ENCODE results near the gene NLK.
"Not testable (repeated sequence)": the region's sequence is repeated elsewhere in the genome, so short reads cannot be mapped to it uniquely, and the experiment has no call there.

The NLK gene

GRCh38 chr17:28233872-28234856 is 191.7 kb downstream of the NLK start:
- not testable (repeated sequence) for DNase-seq

GRCh38 chr17:28235066-28235700 is 192.7 kb downstream of the NLK start:
- not testable (repeated sequence) for DNase-seq

- DNase-seq = not testable (repeated sequence)
Observed at GRCh38 chr17:28236033-28236653, 193.7 kb downstream of the NLK start.

GRCh38 chr17:28238547-28239270 is 196.2 kb downstream of the NLK start:
- not testable (repeated sequence) for DNase-seq

GRCh38 chr17:28239271-28239624 is 196.8 kb downstream of the NLK start:
- no peak for DNase-seq

GRCh38 chr17:28240688-28241340 is 198.3 kb downstream of the NLK start:
- DNase-seq = no peak

- no peak for DNase-seq
Observed at GRCh38 chr17:28242791-28243190, 200.3 kb downstream of the NLK start.

GRCh38 chr17:28243268-28243667 is 200.8 kb downstream of the NLK start:
- not testable (repeated sequence) for DNase-seq

- no peak for DNase-seq
Observed at GRCh38 chr17:28244446-28244845, 202.0 kb downstream of the NLK start.

Measured in fibroblast of skin of abdomen (primary cell).